SW 1271 (cell line): ENCODE data around the gene POP4.

Source experiments
- DNase-seq, 2 experiments: peaks; one replicate each; lab custom pipeline; 2025; lab: John Stamatoyannopoulos, UW

POP4 gene

DNA sequence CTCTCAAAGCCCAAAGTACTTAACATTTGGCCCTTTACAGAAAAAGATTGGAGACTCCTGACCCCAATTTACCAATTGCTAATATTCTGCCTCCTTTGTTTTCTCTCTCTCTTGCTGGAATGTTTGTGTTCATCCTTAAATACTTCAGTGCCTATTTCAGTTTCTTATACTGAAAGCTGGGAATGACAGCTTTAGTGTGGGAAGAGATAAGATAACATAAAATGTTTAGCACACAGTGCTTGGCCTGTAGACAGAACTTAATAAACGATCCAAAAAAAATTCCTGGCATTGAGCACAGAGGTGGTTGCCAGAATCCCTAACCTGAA lies 56.2 kb downstream of the POP4 start:
- no peak for DNase-seq

DNA sequence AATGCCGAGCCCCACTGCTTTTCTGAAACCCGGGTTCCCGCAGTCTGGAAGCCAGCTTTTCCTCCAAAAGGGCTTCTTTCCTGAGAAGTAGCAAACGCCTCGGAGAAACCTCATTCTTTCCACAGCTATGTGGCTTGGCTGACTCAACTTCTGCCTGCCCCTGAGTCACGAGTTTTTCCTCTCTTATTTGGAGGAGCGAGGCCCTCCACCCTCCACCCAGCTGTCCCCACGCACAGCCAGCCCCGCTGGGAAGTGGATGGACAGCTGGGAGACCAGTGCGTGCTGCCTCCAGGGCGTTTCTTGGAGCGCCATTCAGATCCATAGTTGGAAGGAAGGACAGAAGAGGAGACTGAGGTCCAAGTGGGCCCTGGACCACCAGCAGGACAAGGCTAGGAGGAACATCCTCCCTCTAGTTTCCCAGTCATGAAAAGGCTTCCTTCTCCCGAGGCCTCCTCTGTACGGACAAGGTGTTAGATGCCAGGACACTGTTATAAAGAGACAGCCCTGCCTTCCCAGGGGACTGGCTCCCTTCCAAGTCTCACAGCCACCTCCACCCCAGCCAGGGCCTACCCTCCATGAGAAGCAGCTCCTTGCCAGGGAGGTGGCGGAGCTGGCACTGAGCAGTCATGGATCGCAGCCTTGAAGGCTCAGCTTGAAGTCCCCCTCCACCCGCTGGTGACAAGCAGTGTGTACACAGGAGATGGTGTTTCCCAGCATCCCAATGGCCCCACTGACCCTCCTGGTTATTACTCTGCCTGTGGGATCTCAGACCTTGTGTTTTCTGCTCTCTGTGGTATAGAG lies 56.7 kb downstream of the POP4 start:
- DNase-seq, result peak in 1 of 2 experiments; percentile 17

DNA sequence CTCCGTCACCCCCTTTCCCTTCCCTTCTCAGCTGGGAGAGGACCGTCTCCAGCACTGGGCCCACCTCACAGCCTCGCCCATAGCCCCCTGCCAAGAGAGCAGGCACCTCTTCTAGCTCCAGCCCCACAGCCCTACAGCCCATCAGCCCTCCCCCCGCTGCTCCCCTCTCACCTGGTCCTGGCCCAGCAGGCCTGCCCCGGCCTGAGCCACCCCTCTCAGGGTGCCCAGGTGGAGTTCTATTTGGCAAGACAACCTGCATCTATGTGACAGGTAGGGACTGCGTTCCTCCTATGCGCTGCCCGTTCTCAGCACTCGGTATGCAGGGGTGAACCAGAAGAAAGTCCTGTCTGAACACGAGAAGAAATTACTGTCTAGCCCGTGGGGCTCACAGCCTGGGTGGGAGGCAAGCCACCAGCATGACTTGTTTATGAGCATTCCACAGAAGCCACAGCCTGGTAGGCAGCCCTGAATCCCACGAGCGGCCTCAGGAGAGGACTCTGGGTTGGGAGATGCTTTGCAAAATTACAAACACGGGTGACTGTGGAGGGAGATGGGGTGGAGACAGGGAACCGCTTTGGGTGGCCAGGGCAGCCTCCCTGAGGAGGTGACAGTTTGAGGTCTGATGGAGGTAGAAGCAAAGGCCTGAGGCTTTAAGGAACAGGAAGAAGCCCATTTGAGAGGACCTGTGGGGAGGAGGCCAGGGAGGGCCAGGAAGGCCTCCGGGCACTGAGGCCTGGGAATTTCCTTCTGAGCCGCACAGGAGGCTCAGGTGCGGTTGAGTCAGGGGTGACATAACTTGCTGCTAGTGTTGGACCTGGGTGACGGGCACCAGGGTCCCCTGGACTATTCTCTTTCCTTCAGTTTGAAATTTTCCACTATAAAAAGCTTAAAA lies 58.0 kb downstream of the POP4 start:
- DNase-seq, result no peak

DNA sequence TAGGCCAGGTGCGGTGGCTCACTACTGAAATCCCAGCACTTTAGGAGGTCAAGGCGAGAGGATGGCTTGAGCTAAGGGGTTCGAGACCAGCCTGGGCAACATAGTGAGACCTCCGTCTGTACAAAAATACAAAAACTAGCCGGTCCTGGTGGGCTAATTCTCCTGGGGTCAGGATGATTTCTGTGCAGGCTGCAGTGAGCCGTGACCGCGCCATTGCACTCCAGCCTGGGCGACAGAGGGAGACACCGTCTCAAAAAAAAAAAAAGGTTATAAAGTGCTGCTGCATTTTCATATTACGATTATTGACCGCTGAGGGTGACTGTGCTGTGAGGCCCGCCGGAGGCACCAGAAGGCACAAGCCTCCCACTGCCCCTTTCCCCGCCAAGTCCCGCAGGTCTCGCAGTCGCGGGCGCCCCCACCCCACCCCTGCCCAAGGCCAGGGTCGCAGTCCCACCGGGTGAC lies 58.7 kb downstream of the POP4 start:
- no peak for DNase-seq

DNA sequence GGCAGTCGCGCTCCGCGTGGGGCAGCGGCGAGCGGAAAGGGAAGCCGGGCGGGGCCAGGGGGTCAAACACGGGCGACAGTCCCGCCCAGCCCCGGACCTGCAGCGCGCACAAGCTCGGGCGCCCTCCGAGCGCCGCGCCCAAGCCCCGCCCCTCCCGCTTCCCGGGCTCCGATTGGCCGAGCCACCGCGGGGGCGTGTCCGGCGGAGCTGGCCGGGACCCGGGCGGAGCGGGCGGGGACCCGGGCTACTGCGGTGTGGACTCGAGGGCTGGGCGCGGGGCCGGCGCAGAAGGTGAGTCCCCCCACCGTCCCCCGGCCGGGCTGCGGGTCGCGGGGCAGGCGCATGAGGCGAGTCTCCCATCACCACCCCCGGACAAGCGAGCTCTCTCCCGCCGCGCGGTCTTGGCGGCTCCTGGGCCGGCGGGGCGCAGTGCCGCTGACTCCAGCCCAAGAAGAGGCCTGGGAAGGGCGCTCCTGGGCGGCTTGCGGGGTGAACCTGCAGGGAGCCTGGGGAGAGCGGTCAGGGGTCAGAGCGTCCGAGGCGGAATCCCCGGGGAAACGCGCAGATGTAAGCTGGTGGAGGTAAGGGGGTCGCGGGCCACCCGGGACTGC lies 59.2 kb downstream of the POP4 start, which contains the start of gene PLEKHF1:
Gene PLEKHF1, plus strand, starts transcription at position 247 of the 611 bp plus-strand sequence. CDS start 8,379 bp downstream, outside the sequence.
- DNase-seq, result peak; percentile 22 to 80

DNA sequence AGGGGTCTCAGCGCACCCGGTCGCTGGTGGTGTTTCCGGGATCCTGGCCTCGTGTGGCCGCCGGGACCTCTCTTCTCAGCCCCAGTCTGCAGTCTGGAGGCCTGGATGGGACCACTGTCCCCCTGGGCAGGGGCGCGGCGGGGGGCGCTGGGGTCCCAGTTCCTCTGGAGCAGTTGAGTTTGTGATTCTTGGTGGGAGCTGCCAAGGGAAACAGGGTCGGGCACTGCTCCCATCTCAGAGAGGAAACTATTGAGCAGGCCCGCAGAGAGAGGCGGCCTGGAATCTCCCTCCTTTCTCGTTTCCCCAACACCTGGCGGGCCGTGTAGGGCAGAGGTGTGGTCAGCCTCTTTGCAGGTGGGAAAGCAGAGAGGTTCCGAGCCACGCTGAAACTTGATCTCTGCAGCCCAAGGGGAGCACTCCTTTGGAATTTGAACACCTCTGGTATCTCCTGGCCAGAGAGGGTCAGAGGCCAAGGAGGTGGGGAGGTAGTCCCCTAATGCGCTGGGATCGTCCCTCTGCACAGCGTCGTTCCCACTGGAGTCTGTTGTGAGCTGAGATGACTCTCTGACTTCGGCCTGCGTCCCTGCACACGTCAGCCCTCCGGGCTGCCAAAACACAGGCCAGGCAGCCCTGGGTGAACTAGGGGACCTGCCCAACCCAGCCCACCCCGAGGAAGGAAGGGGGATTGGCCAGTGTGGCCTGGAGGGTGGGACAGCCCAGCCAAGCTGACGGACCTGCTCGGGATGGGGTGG lies 59.9 kb downstream of the POP4 start:
- DNase-seq, result peak; percentile 18 to 25
